ENCODE data around the gene RIT2.
"Not testable (repeated sequence)": the region's sequence is repeated elsewhere in the genome, so short reads cannot be mapped to it uniquely, and the experiment has no call there.

The RIT2 gene

GRCh38 chr18:42760290-42760689 lies 355.2 kb downstream of the RIT2 start:
- DNase-seq (ENCODE audit: low spot score) = no peak

- DNase-seq (ENCODE audit: low spot score) = no peak
Observed at GRCh38 chr18:42758852-42759251, 356.6 kb downstream of the RIT2 start.

GRCh38 chr18:42756214-42756613 lies 359.3 kb downstream of the RIT2 start:
- DNase-seq (ENCODE audit: low spot score) = no peak

GRCh38 chr18:42752916-42753315 lies 362.6 kb downstream of the RIT2 start:
- no peak for DNase-seq (ENCODE audit: low spot score)

GRCh38 chr18:42746794-42747193 lies 368.7 kb downstream of the RIT2 start:
- DNase-seq (ENCODE audit: low spot score) = no peak

GRCh38 chr18:42745931-42746330 lies 369.6 kb downstream of the RIT2 start:
- DNase-seq (ENCODE audit: low spot score) = no peak

GRCh38 chr18:42745171-42745570 lies 370.3 kb downstream of the RIT2 start:
- DNase-seq (ENCODE audit: low spot score) = no peak

GRCh38 chr18:42743373-42744138 lies 371.9 kb downstream of the RIT2 start:
- DNase-seq (ENCODE audit: low spot score) = no peak

GRCh38 chr18:42742969-42743368 lies 372.5 kb downstream of the RIT2 start:
- DNase-seq (ENCODE audit: low spot score) = no peak

GRCh38 chr18:42742474-42742873 lies 373.0 kb downstream of the RIT2 start:
- DNase-seq (ENCODE audit: low spot score) = no peak

- DNase-seq (ENCODE audit: low spot score) = not testable (repeated sequence)
Observed at GRCh38 chr18:42741805-42742347, 373.6 kb downstream of the RIT2 start.

GRCh38 chr18:42741299-42741698 lies 374.2 kb downstream of the RIT2 start:
- DNase-seq (ENCODE audit: low spot score) = not testable (repeated sequence)

GRCh38 chr18:42736074-42736473 lies 379.4 kb downstream of the RIT2 start:
- DNase-seq (ENCODE audit: low spot score) = no peak

- DNase-seq (ENCODE audit: low spot score) = no peak
Observed at GRCh38 chr18:42734520-42734919, 381.0 kb downstream of the RIT2 start.

- DNase-seq (ENCODE audit: low spot score) = no peak
Observed at GRCh38 chr18:42730272-42730671, 385.2 kb downstream of the RIT2 start.

GRCh38 chr18:42719221-42719620 lies 396.3 kb downstream of the RIT2 start:
- peak; percentile 81 for DNase-seq (ENCODE audit: low spot score)

GRCh38 chr18:42712065-42712464 lies 403.4 kb downstream of the RIT2 start:
- no peak for DNase-seq (ENCODE audit: low spot score)

GRCh38 chr18:42707080-42707479 lies 408.4 kb downstream of the RIT2 start:
- no peak for DNase-seq (ENCODE audit: low spot score)

- no peak for DNase-seq (ENCODE audit: low spot score)
Observed at GRCh38 chr18:42706618-42707017, 408.9 kb downstream of the RIT2 start.

- DNase-seq (ENCODE audit: low spot score) = no peak
Observed at GRCh38 chr18:42706029-42706608, 409.4 kb downstream of the RIT2 start.
